Measurements from ENCODE around the gene ZNF160.
"Not testable (repeated sequence)": the region's sequence is repeated elsewhere in the genome, so short reads cannot be mapped to it uniquely, and the experiment has no call there.

The ZNF160 gene

DNA sequence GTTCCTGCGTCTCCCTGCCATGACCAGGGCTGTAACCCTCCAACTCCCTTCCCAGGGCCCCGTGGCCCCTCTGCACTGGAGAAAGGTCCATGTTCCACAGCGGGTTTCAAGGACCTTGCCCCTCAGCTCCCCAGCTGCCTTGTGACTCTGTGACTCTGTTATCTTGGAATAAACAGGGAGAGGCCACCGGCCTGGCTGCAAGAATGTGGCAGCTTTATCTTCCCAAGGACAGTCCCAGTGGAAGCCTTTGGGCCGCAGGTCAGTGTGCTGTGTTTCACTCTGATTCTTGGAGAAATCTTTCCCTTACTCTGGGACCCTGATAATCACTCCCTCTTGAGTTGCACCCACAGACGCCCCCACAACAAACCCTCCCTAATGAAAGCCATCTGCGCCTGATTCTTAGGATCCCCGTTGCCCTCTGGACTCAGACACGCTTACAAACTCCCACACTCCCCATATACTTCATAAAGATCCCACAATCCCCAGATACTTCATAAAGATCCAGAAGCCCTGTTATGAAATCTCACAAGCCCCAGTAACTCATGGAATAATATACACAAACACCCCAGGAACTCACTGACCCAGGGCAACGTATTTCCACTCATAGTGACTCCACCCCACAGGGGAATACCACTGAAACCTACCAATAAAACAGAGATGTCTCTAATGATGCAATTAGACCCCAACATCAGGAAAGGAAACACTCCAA lies 6.1 kb downstream of the ZNF160 start:
- not testable (repeated sequence) for H3K79me2 ChIP-seq (ENCODE audit: control insufficient read depth, insufficient read depth, low read length, poor library complexity); H3K4me1 ChIP-seq (ENCODE audit: control insufficient read depth in 1 of 2, insufficient read depth in 2 of 2, low read length in 2 of 2)
- WGBS (ENCODE audit: extremely low coverage, insufficient coverage, insufficient read length), result no CpG with 5 or more reads among the region's 10 CpGs

DNA sequence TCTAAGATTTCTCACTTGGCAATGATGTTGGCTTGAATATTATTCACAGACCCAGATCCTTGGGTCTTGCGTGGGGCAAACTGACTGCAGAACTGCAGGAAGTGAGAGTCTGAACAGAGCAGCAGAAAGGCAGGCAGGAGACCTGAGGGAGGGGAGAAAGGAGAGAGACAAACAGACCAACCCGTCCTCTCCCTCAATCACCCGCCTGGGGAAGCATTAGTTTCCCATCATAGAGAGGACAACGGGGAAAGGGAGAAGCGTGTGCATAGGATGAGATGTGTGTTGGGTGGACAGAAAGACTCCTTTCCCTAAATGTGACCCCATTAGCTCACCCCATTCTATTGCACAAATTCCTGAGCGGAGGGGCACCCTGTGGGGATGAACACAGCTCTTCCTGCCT lies 6.6 kb downstream of the ZNF160 start:
- WGBS (ENCODE audit: extremely low coverage, insufficient coverage, insufficient read length), result no CpG with 5 or more reads among the region's 6 CpGs
- H3K4ac ChIP-seq (ENCODE audit: low read depth, low read length), result not testable (repeated sequence)

More for the DNA sequence above, 6.1 kb downstream of the ZNF160 start:
- not testable (repeated sequence) for H3K27ac ChIP-seq (ENCODE audit: low read depth, low read length); H2BK12ac ChIP-seq (ENCODE audit: low read length); H2BK5ac ChIP-seq (ENCODE audit: low read depth, low read length, poor library complexity); DNase-seq; H3K4ac ChIP-seq (ENCODE audit: low read depth, low read length); H3K23ac ChIP-seq (ENCODE audit: low read length); H3K36me3 ChIP-seq (ENCODE audit: control insufficient read depth in 1 of 2, insufficient read depth in 2 of 2, low read length in 2 of 2); H4K12ac ChIP-seq (ENCODE audit: low read depth, low read length); H3K9ac ChIP-seq (ENCODE audit: low read length); H3K4me2 ChIP-seq (ENCODE audit: low read length); H4K8ac ChIP-seq (ENCODE audit: low read depth, low read length); H3K18ac ChIP-seq (ENCODE audit: low read length); H4K91ac ChIP-seq (ENCODE audit: low read depth, low read length); H2BK120ac ChIP-seq (ENCODE audit: insufficient read depth, low read length, poor library complexity); H3K27me3 ChIP-seq (ENCODE audit: insufficient read depth, low read length); H3K9me3 ChIP-seq (ENCODE audit: insufficient read depth, low read depth, low read length); H2AFZ ChIP-seq (ENCODE audit: insufficient read depth, low read length, poor library complexity); H2AK5ac ChIP-seq (ENCODE audit: low read length); H3K4me3 ChIP-seq (ENCODE audit: low read depth, low read length); H3K14ac ChIP-seq (ENCODE audit: low read length); H3K79me1 ChIP-seq (ENCODE audit: low read length)

DNA sequence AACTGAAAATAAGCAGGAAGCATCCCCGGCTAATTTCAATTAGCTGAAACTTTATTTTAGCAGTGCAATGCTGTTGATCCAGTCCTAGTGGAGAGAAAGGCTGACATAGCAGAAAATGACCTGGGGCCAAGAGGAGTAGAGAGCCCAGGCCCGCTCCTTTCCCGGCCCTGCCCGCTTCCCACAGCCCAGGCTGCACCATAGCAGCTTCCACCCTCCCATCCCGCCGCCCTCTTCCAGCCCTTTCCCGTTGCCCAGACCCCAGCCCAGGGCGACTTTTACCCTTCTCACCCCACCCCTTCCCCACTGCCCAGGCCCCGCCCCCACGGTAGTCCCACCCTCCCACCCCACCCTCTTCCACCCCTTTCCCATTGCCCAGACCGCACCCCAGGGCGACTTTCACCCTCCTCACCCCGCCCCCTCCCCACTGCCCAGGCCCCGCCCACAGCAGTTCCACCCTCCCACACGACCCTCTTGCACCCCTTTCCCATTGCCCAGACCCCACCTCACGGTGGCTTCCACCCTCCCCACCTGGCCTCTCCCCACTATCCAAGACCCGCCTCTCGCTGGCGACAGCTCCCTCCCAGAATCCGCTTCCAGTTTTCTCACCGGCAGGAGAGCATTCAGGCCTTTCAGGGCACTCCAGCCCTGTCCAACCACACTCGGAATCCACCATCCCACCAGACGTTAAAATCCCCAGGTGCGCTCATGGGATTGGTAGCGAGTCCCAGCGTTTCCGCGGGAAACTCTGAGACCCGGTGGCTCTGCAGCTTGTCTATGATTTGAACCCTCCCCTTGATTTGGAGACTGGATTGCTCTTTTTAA lies 8.3 kb downstream of the ZNF160 start:
- Histone ChIP-seq H3K79me2 (ENCODE audit: control insufficient read depth, insufficient read depth, low read length, poor library complexity) (no peaks in the 10 kb centered on the region), H3K9ac (ENCODE audit: low read length) (no peak overlapping the region), H2AK5ac (ENCODE audit: low read length) (no peak overlapping the region), H2BK12ac (ENCODE audit: low read length) (no peak overlapping the region), H3K4me1 (ENCODE audit: control insufficient read depth in 1 of 2, insufficient read depth in 2 of 2, low read length in 2 of 2) (peaks cover 2% of the 10 kb centered on the region in 2 experiments), H4K91ac (ENCODE audit: low read depth, low read length) (no peak overlapping the region), H3K14ac (ENCODE audit: low read length) (no peak overlapping the region), H3K36me3 (ENCODE audit: control insufficient read depth in 1 of 2, insufficient read depth in 2 of 2, low read length in 2 of 2) (peaks cover 19 to 23% of the 10 kb centered on the region in 2 experiments), H3K79me1 (ENCODE audit: low read length) (no peaks in the 10 kb centered on the region), H3K27ac (ENCODE audit: low read depth, low read length) (no peak overlapping the region), H3K4ac (ENCODE audit: low read depth, low read length) (no peak overlapping the region), H2AFZ (ENCODE audit: insufficient read depth, low read length, poor library complexity) (no peak overlapping the region), H3K18ac (ENCODE audit: low read length) (no peak overlapping the region), H4K12ac (ENCODE audit: low read depth, low read length) (no peak overlapping the region), H2BK120ac (ENCODE audit: insufficient read depth, low read length, poor library complexity) (no peak overlapping the region), H4K8ac (ENCODE audit: low read depth, low read length) (no peak overlapping the region), H3K23ac (ENCODE audit: low read length) (no peak overlapping the region), H2BK5ac (ENCODE audit: low read depth, low read length, poor library complexity) (no peak overlapping the region), H3K4me2 (ENCODE audit: low read length) (peak overlapping the region; percentile 43), H3K4me3 (ENCODE audit: low read depth, low read length) (no peak overlapping the region), H3K9me3 (ENCODE audit: insufficient read depth, low read depth, low read length) (no peaks in the 10 kb centered on the region), H3K27me3 (ENCODE audit: insufficient read depth, low read length) (no peaks in the 10 kb centered on the region)
- no CpG with 5 or more reads among the region's 29 CpGs for WGBS (ENCODE audit: extremely low coverage, insufficient coverage, insufficient read length)
- no peak for DNase-seq

More for the DNA sequence above, 6.6 kb downstream of the ZNF160 start:
- DNase-seq; H2BK5ac ChIP-seq (ENCODE audit: low read depth, low read length, poor library complexity); H3K36me3 ChIP-seq (ENCODE audit: control insufficient read depth in 1 of 2, insufficient read depth in 2 of 2, low read length in 2 of 2); H3K18ac ChIP-seq (ENCODE audit: low read length); H2BK12ac ChIP-seq (ENCODE audit: low read length); H4K91ac ChIP-seq (ENCODE audit: low read depth, low read length); H2AFZ ChIP-seq (ENCODE audit: insufficient read depth, low read length, poor library complexity); H4K12ac ChIP-seq (ENCODE audit: low read depth, low read length); H3K27ac ChIP-seq (ENCODE audit: low read depth, low read length); H3K14ac ChIP-seq (ENCODE audit: low read length); H3K79me2 ChIP-seq (ENCODE audit: control insufficient read depth, insufficient read depth, low read length, poor library complexity); H3K23ac ChIP-seq (ENCODE audit: low read length); H2BK120ac ChIP-seq (ENCODE audit: insufficient read depth, low read length, poor library complexity); H3K9ac ChIP-seq (ENCODE audit: low read length); H3K79me1 ChIP-seq (ENCODE audit: low read length); H3K27me3 ChIP-seq (ENCODE audit: insufficient read depth, low read length); H2AK5ac ChIP-seq (ENCODE audit: low read length); H3K9me3 ChIP-seq (ENCODE audit: insufficient read depth, low read depth, low read length); H4K8ac ChIP-seq (ENCODE audit: low read depth, low read length); H3K4me1 ChIP-seq (ENCODE audit: control insufficient read depth in 1 of 2, insufficient read depth in 2 of 2, low read length in 2 of 2); H3K4me3 ChIP-seq (ENCODE audit: low read depth, low read length); H3K4me2 ChIP-seq (ENCODE audit: low read length): not testable (repeated sequence)

DNA sequence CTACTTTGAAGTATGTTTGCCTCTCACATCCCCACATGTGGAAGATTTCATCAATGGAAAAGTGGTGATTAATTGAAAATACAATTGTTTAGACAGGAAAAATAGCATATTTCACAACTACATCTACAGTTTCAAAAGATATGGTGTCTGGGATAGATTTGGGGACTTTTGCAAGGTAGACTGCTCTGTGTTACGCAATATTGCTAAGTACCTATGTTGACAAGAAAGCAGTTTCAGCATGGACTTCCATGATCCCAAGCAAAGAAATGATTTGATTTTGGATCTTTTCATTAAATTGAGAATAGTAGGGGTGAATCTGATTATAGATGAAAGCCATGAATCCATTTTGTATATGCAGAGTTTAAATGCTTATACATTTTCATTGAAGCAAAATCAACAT lies 10.5 kb downstream of the ZNF160 start:
- Histone ChIP-seq H2AFZ (ENCODE audit: insufficient read depth, low read length, poor library complexity) (no peak overlapping the region), H3K4ac (ENCODE audit: low read depth, low read length) (no peak overlapping the region), H3K9ac (ENCODE audit: low read length) (no peak overlapping the region), H3K4me3 (ENCODE audit: low read depth, low read length) (no peak overlapping the region), H2AK5ac (ENCODE audit: low read length) (no peak overlapping the region), H2BK5ac (ENCODE audit: low read depth, low read length, poor library complexity) (no peak overlapping the region), H3K18ac (ENCODE audit: low read length) (no peak overlapping the region), H3K79me2 (ENCODE audit: control insufficient read depth, insufficient read depth, low read length, poor library complexity) (no peaks in the 10 kb centered on the region), H3K79me1 (ENCODE audit: low read length) (no peaks in the 10 kb centered on the region), H3K23ac (ENCODE audit: low read length) (no peak overlapping the region), H4K8ac (ENCODE audit: low read depth, low read length) (no peak overlapping the region), H2BK120ac (ENCODE audit: insufficient read depth, low read length, poor library complexity) (no peak overlapping the region), H3K27me3 (ENCODE audit: insufficient read depth, low read length) (no peaks in the 10 kb centered on the region), H4K91ac (ENCODE audit: low read depth, low read length) (no peak overlapping the region), H3K14ac (ENCODE audit: low read length) (no peak overlapping the region), H3K27ac (ENCODE audit: low read depth, low read length) (no peak overlapping the region), H3K36me3 (ENCODE audit: control insufficient read depth in 1 of 2, insufficient read depth in 2 of 2, low read length in 2 of 2) (peaks cover 18 to 27% of the 10 kb centered on the region in 2 experiments), H3K4me2 (ENCODE audit: low read length) (no peak overlapping the region), H3K4me1 (ENCODE audit: control insufficient read depth in 1 of 2, insufficient read depth in 2 of 2, low read length in 2 of 2) (peaks cover 2% of the 10 kb centered on the region in 2 experiments), H2BK12ac (ENCODE audit: low read length) (no peak overlapping the region), H4K12ac (ENCODE audit: low read depth, low read length) (no peak overlapping the region), H3K9me3 (ENCODE audit: insufficient read depth, low read depth, low read length) (no peaks in the 10 kb centered on the region)
- no peak for DNase-seq
- no CpG with 5 or more reads among the region's 1 CpG for WGBS (ENCODE audit: extremely low coverage, insufficient coverage, insufficient read length)

All from trophoblast cell (in vitro differentiated cells and primary cell).